IPS-NIHi11 (cell line): ENCODE data around the gene AZU1.

Experiments
- DNase-seq: peaks from one replicate; pipeline ENCODE4 v3.0.0; 2012; ENCODE audit warnings: mixed read lengths, low spot score

AZU1 gene

GRCh38 chr19:855566-856120 is 28.0 kb downstream of the AZU1 start:
- no peak for DNase-seq

DNA sequence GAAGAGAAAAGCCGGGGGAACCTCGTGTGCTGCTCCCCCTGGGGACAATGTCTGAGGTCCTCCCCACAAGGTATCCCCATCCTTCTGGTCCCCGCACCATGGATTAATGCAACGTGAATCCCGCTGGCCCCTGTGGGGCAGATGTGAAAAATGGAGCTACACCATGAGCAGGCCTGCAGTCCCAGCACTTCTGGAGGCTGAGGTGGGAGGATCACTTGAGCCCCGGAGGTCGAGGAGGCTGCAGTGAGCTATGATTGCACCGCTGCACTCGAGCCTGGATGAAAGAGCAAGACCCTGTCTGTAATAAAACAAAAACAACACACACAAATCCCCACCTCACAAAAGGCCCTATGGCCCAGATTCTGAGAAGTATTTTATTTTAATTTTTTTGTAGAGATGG is 30.6 kb downstream of the AZU1 start:
- DNase-seq: no peak

DNA sequence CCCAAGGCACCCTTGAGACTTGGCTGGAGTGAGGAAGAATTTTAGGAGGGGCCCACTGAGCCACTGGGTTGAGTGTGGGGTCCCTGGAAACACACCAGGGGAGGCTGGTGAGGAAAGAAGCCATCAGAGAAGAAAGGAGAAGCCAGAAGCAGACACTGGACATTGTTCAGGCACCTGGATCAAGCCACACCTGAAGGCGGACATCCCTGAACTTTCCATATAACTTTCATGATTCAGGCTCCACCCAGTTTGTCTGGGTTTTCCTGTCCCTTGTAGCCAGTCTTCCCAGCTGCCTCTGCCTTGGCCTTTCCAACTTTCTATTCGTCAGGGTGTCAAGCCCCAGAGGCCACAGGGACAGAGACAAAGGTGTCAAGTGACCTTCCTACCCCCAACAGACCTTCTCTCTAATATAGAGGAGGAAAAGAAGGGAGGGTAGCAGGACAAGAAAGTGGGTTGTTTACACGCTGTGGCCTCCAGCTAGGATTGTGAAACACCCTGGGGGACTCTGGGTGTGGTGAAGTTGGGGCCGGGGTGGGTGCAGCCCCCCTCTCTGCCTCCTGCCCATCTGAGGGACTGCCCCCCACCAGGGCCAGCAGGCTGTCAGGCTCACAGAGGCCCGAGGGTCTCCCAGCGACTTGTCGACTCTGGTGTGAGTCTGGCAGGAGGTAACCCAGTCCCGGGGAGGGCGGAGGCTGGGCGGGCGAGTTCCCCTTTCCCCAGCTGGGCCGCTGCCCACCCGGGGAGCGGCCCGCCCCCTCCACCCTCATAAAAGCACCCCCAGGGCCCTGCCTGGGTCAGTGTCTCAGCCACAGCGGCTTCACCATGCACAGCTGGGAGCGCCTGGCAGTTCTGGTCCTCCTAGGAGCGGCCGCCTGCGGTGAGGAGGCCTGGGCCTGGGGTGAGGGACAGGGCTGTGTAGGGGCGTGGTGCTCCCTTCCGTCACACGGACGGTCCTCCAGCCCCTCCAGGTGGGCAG is 31.5 kb downstream of the AZU1 start, which contains the start of gene CFD:
TSS of gene CFD (plus strand) at position 797 of the 976 bp plus-strand sequence. CDS start at position 823, 26 bp downstream.
- no peak for DNase-seq

- DNase-seq: no peak
These were observed 33.6 kb downstream of the AZU1 start for GRCh38 chr19:861141-861755.

DNA sequence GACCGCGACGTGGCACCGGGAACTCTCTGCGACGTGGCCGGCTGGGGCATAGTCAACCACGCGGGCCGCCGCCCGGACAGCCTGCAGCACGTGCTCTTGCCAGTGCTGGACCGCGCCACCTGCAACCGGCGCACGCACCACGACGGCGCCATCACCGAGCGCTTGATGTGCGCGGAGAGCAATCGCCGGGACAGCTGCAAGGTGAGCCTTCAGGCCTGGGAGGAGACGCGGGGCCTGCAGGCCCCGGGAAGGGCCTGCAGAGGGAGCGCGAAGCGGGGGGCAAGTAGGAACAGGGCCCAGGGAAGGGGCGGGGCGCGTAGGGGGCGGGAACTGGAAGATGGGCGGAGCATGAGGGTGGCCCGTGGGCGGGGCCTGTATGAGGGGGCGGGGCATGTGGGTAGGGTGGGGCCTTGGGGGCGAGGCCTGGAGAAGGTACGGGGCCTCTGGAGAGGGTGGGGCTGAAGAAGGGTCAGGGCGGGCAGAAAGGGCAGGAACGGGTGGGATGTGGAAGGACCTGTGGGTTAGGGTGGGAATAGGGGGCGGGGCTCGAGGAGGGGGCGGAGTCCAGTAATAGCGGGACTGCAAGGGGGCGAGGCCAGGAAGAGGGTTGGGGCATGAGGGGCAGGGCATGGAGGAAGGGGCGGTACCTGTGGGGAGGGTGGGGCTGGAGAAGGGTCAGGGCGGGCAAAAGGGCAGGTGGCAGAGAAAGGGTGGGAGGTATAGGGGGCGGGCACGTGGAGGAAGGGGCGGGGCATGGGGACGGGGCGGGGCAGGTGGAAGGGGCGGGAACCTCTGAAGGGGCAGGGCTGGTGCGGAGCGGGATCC is 34.3 kb downstream of the AZU1 start:
- DNase-seq: peak; percentile 94

DNA sequence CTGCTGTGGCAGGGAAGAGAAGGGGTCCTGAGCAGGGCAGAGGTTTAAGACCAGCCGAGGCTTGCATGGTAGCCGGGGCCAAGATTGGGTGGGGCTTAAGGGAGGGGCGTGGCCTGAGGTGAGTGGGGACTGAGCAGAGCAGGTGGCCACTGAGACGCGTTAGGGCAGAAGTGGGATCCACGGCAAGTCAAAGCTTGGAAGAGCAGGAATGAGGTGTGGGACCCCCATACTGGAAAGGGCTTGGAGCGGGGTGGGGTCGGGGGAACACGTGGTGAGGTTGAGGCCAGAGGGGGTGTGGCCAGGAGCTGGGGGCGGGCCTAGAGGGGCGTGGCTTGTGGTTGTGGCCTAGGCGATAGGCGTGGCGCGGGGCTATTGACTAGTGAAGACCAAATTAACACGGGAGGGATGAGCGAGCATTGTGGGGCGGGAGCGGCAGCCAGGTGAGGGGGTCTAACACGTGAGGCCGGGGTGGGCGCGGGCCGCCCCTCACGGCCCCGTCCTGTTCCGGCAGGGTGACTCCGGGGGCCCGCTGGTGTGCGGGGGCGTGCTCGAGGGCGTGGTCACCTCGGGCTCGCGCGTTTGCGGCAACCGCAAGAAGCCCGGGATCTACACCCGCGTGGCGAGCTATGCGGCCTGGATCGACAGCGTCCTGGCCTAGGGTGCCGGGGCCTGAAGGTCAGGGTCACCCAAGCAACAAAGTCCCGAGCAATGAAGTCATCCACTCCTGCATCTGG is 35.1 kb downstream of the AZU1 start:
- DNase-seq: peak; percentile 83

- DNase-seq: no peak
These were observed 35.6 kb downstream of the AZU1 start for GRCh38 chr19:863315-863620.

GRCh38 chr19:866769-867300 is 39.2 kb downstream of the AZU1 start:
- DNase-seq: no peak

- no peak for DNase-seq
These were observed 39.7 kb downstream of the AZU1 start for GRCh38 chr19:867301-867793.

- no peak for DNase-seq
These were observed 40.3 kb downstream of the AZU1 start for GRCh38 chr19:867855-868457.

GRCh38 chr19:868458-869244 is 41.0 kb downstream of the AZU1 start:
- no peak for DNase-seq

DNA sequence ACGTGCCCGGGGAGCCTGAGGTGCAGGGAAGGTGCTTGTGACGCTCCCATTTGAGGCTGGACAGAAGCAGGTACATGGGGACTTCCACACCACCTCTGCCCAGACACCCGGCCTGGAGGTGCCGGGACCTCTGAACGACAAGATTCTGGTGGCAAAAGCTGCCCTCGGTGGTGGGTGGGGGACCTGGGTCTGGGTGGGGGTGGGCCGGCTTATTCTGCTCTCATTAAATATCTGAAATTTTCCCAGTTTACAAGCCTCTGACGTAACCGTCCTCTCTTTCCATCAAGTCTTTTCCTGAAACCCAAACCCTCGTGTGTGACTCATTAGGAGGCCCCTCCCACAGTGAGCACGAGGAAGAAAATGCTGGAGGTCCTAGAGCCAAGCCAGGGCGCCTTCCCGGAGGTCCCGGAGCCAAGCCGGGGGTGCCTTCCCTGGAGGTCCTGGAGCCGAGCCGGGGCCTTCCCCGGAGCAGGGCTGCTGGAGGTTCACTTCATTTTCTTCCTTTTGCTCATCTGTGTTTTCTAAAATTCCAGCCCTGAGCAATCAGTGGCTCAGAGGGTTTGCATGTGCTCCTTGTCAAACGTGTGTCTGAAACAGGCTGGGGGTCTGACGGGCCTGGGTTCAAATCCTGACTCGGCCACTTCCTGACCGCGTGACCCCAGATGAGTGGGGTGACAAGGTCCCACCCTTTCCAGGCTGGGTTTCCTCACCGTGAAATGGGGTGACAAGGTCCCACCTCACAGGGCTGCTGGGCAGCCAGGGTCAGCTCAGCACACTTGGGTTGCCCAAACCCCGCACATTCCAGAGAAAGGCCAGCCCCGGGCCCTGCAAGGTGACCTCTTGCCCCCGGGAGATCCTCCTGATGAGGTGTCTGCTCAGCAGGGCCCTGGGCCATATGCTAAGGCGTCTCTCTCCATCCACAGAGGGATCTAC is 41.9 kb downstream of the AZU1 start:
- no peak for DNase-seq

- DNase-seq: no peak
These were observed 42.7 kb downstream of the AZU1 start for GRCh38 chr19:870314-870713.

DNA sequence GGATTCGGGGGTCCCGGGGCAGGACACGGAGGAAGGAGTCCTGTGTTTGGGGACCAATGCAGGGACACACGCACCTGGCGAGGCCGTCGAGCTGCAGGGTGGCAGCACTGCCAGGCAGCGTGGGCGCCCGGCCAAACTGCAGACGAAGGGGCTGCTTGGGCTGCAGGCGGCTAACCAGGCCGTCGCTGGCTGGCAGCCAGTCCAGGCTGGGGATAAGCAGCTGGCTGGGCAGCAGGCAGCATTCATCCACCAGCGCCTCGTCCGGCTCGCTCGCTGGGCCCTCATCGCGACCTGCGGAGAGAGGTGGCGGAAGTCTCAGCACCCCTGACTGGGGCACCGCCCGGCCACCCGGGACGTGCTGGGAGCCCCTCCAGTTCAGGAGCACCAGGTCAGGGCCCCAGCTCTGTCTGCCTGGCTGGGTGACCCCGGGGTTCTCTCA is 43.3 kb downstream of the AZU1 start:
- no peak for DNase-seq

DNA sequence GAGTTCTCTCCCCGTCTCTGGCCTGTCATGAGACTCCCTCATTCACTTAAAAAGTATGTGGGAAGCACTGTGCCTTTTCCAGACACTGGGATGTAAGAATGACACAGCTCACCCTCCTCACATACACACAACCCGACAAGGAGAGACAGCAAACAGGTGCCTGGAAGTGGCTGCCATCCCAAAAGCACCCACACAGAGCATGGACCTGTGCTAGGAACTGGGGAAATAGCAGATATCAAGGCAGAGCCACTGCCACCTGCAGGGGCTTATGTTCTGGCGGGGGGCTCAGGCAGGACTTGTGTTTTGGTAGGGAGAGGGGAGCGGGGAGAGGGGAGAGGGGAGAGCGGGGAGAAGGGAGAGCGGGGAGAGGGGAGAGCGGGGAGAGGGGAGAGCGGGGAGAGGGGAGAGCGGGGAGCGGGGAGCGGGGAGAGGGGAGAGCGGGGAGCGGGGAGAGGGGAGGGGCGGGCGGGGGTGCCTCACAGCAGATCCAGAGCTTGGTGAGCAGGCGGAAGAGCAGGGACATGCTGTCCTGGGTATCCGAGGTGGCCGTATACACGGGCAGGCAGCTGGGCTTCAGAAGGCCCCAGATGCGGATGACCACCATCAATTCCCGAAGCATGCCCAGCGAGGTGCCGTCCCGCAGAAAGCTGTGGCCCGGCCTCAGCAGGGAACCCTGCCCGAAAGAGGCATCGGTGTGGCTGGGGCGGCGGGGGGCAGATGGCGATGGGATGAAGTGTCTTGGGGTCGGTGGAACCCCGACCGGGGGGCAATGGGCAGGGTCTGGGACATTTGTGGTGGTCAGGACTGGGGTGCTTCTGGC is 44.0 kb downstream of the AZU1 start:
- no peak for DNase-seq

DNA sequence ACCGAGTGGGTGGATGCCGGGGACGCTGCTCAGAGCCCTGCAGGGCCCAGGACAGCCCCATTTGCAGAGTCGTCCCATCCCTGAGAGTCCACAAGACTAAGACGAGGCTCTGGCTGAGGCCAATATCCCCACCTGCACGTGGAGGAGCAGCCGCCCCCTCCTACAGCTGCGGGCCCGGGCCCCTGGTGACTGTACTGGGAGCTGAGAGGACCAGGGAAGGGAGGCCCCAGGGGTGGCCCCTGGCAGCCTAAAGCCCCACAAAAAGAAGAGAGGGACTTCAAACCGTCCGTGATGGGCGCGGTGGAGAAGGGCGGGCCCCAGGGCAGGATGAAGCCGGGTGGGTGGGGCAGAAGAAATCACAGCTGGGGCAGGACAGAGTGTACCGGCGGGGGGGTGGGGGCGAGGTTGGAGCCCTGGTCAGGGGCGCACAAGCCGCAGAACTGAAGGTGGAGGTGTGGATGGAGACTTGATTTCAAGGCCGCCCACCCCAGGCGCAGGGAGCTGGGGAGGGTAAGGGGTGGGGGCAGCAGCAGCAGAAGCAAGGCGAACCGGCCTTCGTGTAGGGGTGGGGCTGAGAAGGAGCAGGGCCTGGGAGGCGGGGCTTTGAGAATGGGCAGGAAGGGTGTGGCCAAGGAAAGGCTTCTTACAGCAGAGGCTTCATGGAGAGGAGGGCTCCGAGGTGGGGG is 44.8 kb downstream of the AZU1 start:
- peak; percentile 79 for DNase-seq

GRCh38 chr19:873084-873483 is 45.4 kb downstream of the AZU1 start:
- DNase-seq: peak; percentile 69
